K562 (cell line): ENCODE data around the gene PLCB1. TPM values are rescaled to one million over a fixed set of nuclear protein-coding genes. Genes with fewer than 3 reads are reported as not detected.

ENCODE experiments used
- ATAC-seq: fragments of 200-7000 bp; cut with Tn5 transposase; 3 replicates; pipeline ENCODE4 v1.9.1; 2020; ENCODE audit warnings: moderate library complexity
- BruUV-seq: library from RNA; stranded (reverse); fragments of 400-500 nt; replicated peaks from 2 replicates; lab custom pipeline; 2021; lab: Mats Ljungman, UMichigan
- CTCF ChIA-PET: fragments of 300-600 bp; formaldehyde crosslinking; extraction: SDS; loops from one replicate; lab custom pipeline; 2021; ENCODE audit warnings: low intra/inter-chr PET ratio; lab: Yijun Ruan, JAX
- POLR2A ChIA-PET: fragments of 300-600, 350-650 bp; sonication (Branson Sonifier 250); formaldehyde crosslinking; extraction: SDS; loops from one replicate; lab custom pipeline; 2021; ENCODE audit warnings: antibody characterized with exemption, inconsistent platforms; lab: Yijun Ruan, JAX
- DNase-seq, 4 experiments: peaks; one replicate each; pipeline versions ENCODE4 v3.0.0 to v3.0.0-alpha.2; 2011 to 2018; ENCODE audit warnings: low spot score in 3 of 4, mixed read lengths in 3 of 4; ENCODE audit errors: extremely low read depth in 1 of 4
- FAIRE-seq: peaks from 2 replicates; lab custom pipeline; 2011; peaks lifted over from hg19 to GRCh38; lab: Jason Lieb, UNC
- H2AFZ ChIP-seq: 2 replicates; pipeline ENCODE4 v1.6.0; 2011; ENCODE audit warnings: low read depth, low read length, control low read depth, inconsistent platforms
- H3K27ac ChIP-seq: fragments of 200-600 bp; 3 replicates; pipeline ENCODE4 v1.8.0; 2011; ENCODE audit warnings: low read depth, mild to moderate bottlenecking, control low read depth, inconsistent platforms, low read length, moderate library complexity, mixed read lengths; ENCODE audit errors: extremely low read depth
- H3K27me3 ChIP-seq, 2 experiments: fragments of 300-600 bp in 1 of 2; 2 replicates in 1 of 2; 3 replicates in 1 of 2; pipeline versions ENCODE4 v1.6.0 to v1.8.0; 2011; ENCODE audit warnings: inconsistent platforms in 2 of 2, low read length in 2 of 2, mild to moderate bottlenecking in 1 of 2, mixed read lengths in 1 of 2, moderate library complexity in 1 of 2; ENCODE audit not compliant: control insufficient read depth in 2 of 2, insufficient read depth in 2 of 2
- H3K36me3 ChIP-seq: fragments of 300-600 bp; 3 replicates; pipeline ENCODE4 v1.8.0; 2011; ENCODE audit warnings: mild to moderate bottlenecking, low read length, inconsistent platforms; ENCODE audit not compliant: control insufficient read depth, insufficient read depth
- H3K4me1 ChIP-seq, 2 experiments: fragments of 200-600 bp in 1 of 2; replicated peaks in 1 of 2; 2 replicates in 1 of 2; 3 replicates in 1 of 2; pipeline versions ENCODE4 v1.5.1 to v1.8.0; 2011; ENCODE audit warnings: inconsistent platforms in 2 of 2, low read length in 2 of 2, mild to moderate bottlenecking in 1 of 2, mixed read lengths in 1 of 2, moderate library complexity in 1 of 2; ENCODE audit not compliant: control insufficient read depth in 2 of 2, insufficient read depth in 2 of 2
- H3K4me2 ChIP-seq: 2 replicates; pipeline ENCODE4 v1.6.1; 2011; ENCODE audit warnings: low read length, control low read depth, inconsistent platforms, mixed read lengths; ENCODE audit not compliant: insufficient read depth
- H3K4me3 ChIP-seq: fragments of 200-600 bp; sonication (generic), shearing (Covaris generic); 2 replicates; pipeline ENCODE4 v1.5.1; 2016; ENCODE audit warnings: control low read depth, inconsistent platforms
- H3K79me2 ChIP-seq: fragments of 200-600 bp; 3 replicates; pipeline ENCODE4 v1.8.0; 2011; ENCODE audit warnings: low read length, inconsistent platforms; ENCODE audit not compliant: control insufficient read depth, insufficient read depth
- H3K9ac ChIP-seq, 2 experiments: 2 replicates each; pipeline versions ENCODE4 v1.6.0 to v1.6.1; 2011; ENCODE audit warnings: low read depth in 2 of 2, low read length in 2 of 2, control low read depth in 1 of 2, inconsistent platforms in 1 of 2, mild to moderate bottlenecking in 1 of 2, mixed read lengths in 1 of 2; ENCODE audit not compliant: insufficient read depth in 1 of 2
- H3K9me1 ChIP-seq: one replicate; pipeline ENCODE4 v1.6.0; 2011; ENCODE audit warnings: inconsistent platforms, mild to moderate bottlenecking, low read length, moderate library complexity; ENCODE audit not compliant: control insufficient read depth, insufficient read depth
- H3K9me3 ChIP-seq: replicated peaks from 2 replicates; pipeline ENCODE4 v1.5.1; 2011; ENCODE audit warnings: low read depth, low read length, inconsistent platforms; ENCODE audit not compliant: control insufficient read depth, insufficient read depth
- H4K20me1 ChIP-seq: replicated peaks from 2 replicates; pipeline ENCODE4 v1.6.1; 2011; ENCODE audit warnings: low read length, inconsistent platforms, mixed read lengths; ENCODE audit not compliant: control insufficient read depth, insufficient read depth
- ARID1B ChIP-seq: fragments of 450-650 bp; IDR thresholded peaks from 2 replicates; pipeline ENCODE4 v1.6.1; 2016; ENCODE audit warnings: antibody characterized with exemption, mild to moderate bottlenecking, inconsistent platforms
- CBX1 ChIP-seq: sonication (generic); IDR thresholded peaks from 2 replicates; pipeline ENCODE4 v1.6.1; 2016; ENCODE audit warnings: antibody characterized with exemption, low read depth, mild to moderate bottlenecking
- CBX8 ChIP-seq: fragments of 200-600 bp; sonication (generic); IDR thresholded peaks from 2 replicates; pipeline ENCODE4 v1.6.1; 2012; ENCODE audit warnings: borderline replicate concordance, mixed run types, low read depth, mild to moderate bottlenecking, moderate library complexity, mixed read lengths, low read length, control low read depth, inconsistent platforms; ENCODE audit not compliant: poor library complexity, severe bottlenecking; ENCODE audit errors: extremely low read depth
- CHAMP1 ChIP-seq: fragments of 450-650 bp; IDR thresholded peaks from 2 replicates; pipeline ENCODE4 v1.6.1; 2016; ENCODE audit warnings: mild to moderate bottlenecking
- DMBX1 ChIP-seq: fragments of 250-450 bp; sonication (Bioruptor Pico); IDR thresholded peaks from 2 replicates; pipeline ENCODE4 v1.8.0; 2022; ENCODE audit warnings: inconsistent platforms, mild to moderate bottlenecking, moderate library complexity, borderline replicate concordance
- E2F3 ChIP-seq: fragments of 250-450 bp; sonication (Bioruptor Pico); IDR thresholded peaks from 2 replicates; pipeline ENCODE4 v1.4.0; 2020; ENCODE audit warnings: mild to moderate bottlenecking
- HMGXB4 ChIP-seq: sonication (generic); formaldehyde crosslinking; IDR thresholded peaks from 2 replicates; pipeline ENCODE4 v1.8.1; 2023; ENCODE audit warnings: mild to moderate bottlenecking, missing genetic modification reagents
- ID3 ChIP-seq, 2 experiments: fragments of 250-450 bp in 1 of 2; fragments of 450-650 bp in 1 of 2; sonication (Bioruptor Pico) in 1 of 2; IDR thresholded peaks; 2 replicates each; pipeline versions ENCODE4 v1.6.1 to v1.8.0; 2016 to 2021; ENCODE audit warnings: mild to moderate bottlenecking in 2 of 2, moderate library complexity in 2 of 2, missing compliant biosample characterization in 1 of 2, missing genetic modification characterization in 1 of 2
- NCOA4 ChIP-seq: fragments of 450-650 bp; IDR thresholded peaks from 2 replicates; pipeline ENCODE4 v1.6.1; 2018; ENCODE audit warnings: mild to moderate bottlenecking; ENCODE audit not compliant: partially characterized antibody
- ZBTB26 ChIP-seq: fragments of 450-650 bp; formaldehyde crosslinking; IDR thresholded peaks from 2 replicates; pipeline ENCODE4 v1.4.0; 2022; ENCODE audit warnings: missing genetic modification characterization
- ZBTB43 ChIP-seq: sonication (generic); formaldehyde crosslinking; IDR thresholded peaks from 2 replicates; pipeline ENCODE4 v1.8.0; 2023; ENCODE audit warnings: mild to moderate bottlenecking, missing genetic modification reagents
- ZNF197 ChIP-seq: fragments of 200-800 bp; sonication (Bioruptor generic); IDR thresholded peaks from 2 replicates; pipeline ENCODE4 v1.6.1; 2016; ENCODE audit warnings: low read depth, missing genetic modification characterization, missing compliant biosample characterization
- WGBS: fragments of 100-300 bp; shearing (Covaris generic); methylation state at CpG from one replicate; pipeline ENCODE4 v1.1.6; 2016; ENCODE audit warnings: low coverage, mixed read lengths; ENCODE audit not compliant: insufficient coverage; ENCODE audit errors: missing lambda C conversion rate; 5-methylcytosine and 5-hydroxymethylcytosine counted together
- in situ Hi-C: fragments of 300-500 bp; cut with MboI; formaldehyde crosslinking; loops from 4 replicates; pipeline ENCODE4 v1.15.0; 2018; ENCODE audit warnings: inconsistent platforms, mixed read lengths
- intact Hi-C: fragments of 100-400 bp; cut with micrococcal nuclease; formaldehyde crosslinking; loops from 2 replicates; pipeline ENCODE4 v1.14.2; 2022
- polyA plus RNA-seq, 8 experiments: library from polyadenylated mRNA; depleted of rRNA in 4 of 8; stranded (reverse) in 5 of 8; unstranded in 3 of 8; fragments of >200 nt; fragmentation: Nextera tagmentation in 2 of 8; fragmentation: Illumina TruSeq in 1 of 8; extraction: Ambion mirVana in 2 of 8; extraction: Trizol in 1 of 8; gene quantifications; 2 replicates each; pipeline versions ENCODE4 v1.2.1 to v1.2.3, GENCODE V29; 2011 to 2014; ENCODE audit warnings: inconsistent platforms in 1 of 8, missing spikeins in 1 of 8
- total RNA-seq, 7 experiments: library from RNA; depleted of rRNA in 6 of 7; stranded (reverse); fragments of >200 nt in 6 of 7; fragmentation: Illumina TruSeq in 2 of 7; extraction: Trizol in 2 of 7; gene quantifications; 2 replicates each; pipeline versions ENCODE4 v1.2.1 to v1.2.3, GENCODE V29; 2011 to 2021; ENCODE audit warnings: low replicate concordance in 1 of 7

Gene PLCB1
- total and polyA plus RNA-seq, 9 of the 15 experiments (the other 6 are each of a cell fraction or from before 2014, with no cell fraction given): 0.34 to 3.1 (median 1.3) TPM

- TF ChIP-seq ZBTB26 (no peak), ZBTB43 (CRISPR knock-in tag) (no peak), HMGXB4 (CRISPR knock-in tag) (no peak)
These were observed 273.0 kb downstream of the PLCB1 start (continued) for GRCh38 chr20:8404912-8405635.

- FAIRE-seq (no peak), DNase-seq (no peak), ATAC-seq (no peak)
- H3K4me2 ChIP-seq: no peak overlapping the region
- no peaks in the 10 kb centered on the region for H3K9me1 ChIP-seq
- H3K36me3 ChIP-seq: no peaks in the 10 kb centered on the region
- no peaks in the 10 kb centered on the region for H3K27me3 ChIP-seq
- in situ Hi-C loops: no loop called here
- BruUV-seq: no TSS peak
- CTCF ChIA-PET: no interaction called here
- no peak overlapping the region for H3K27ac ChIP-seq
- intact Hi-C loops: no loop called here
- no peaks in the 10 kb centered on the region for H4K20me1 ChIP-seq
- no peak overlapping the region for H3K9ac ChIP-seq
- H3K79me2 ChIP-seq: no peaks in the 10 kb centered on the region
- POLR2A ChIA-PET: no interaction called here
- H2AFZ ChIP-seq: no peak overlapping the region
- no peak overlapping the region for H3K4me3 ChIP-seq
- H3K9me3 ChIP-seq: no peaks in the 10 kb centered on the region
- H3K4me1 ChIP-seq: no peaks in the 10 kb centered on the region
- WGBS: 0% methylated on average over 1 of the region's 1 CpG
- no peak for TF ChIP-seq CBX1
- no peak for TF ChIP-seq ID3 (CRISPR knock-in tag; IDR thresholded peaks at IDR 0.05)
- TF ChIP-seq ID3 (tag; IDR thresholded peaks at IDR 0.05): no peak
- no peak for TF ChIP-seq CHAMP1
- no peak for TF ChIP-seq NCOA4
- TF ChIP-seq ZNF197: no peak
- TF ChIP-seq DMBX1 (CRISPR knock-in tag): no peak
- no peak for TF ChIP-seq ARID1B
- no peak for TF ChIP-seq CBX8
- TF ChIP-seq E2F3 (CRISPR knock-in tag): no peak
These were observed 274.3 kb downstream of the PLCB1 start for GRCh38 chr20:8406391-8406790.
